HepG2 (cell line): ENCODE results near the gene ADAM22. TPM values are rescaled to one million over a fixed set of nuclear protein-coding genes. Genes with fewer than 3 reads are reported as not detected.
A peak's percentile ranks its signal among the peaks of the same experiment; 100 is the strongest.

ENCODE experiments used
- ATAC-seq: fragments of 200-7000 bp; cut with Tn5 transposase; 3 replicates; pipeline ENCODE4 v1.9.1; 2020; ENCODE audit warnings: mild to moderate bottlenecking, moderate library complexity
- BruUV-seq: library from RNA; stranded (reverse); fragments of 400-500 nt; replicated peaks from 2 replicates; lab custom pipeline; 2021; lab: Mats Ljungman, UMichigan
- CTCF ChIA-PET: fragments of 300-600 bp; formaldehyde crosslinking; extraction: SDS; loops from one replicate; lab custom pipeline; 2021; ENCODE audit warnings: low total read pairs, inconsistent platforms, low intra/inter-chr PET ratio; lab: Yijun Ruan, JAX
- POLR2A ChIA-PET: fragments of 350-600 bp; sonication (Branson Sonifier 250); formaldehyde crosslinking; loops from one replicate; lab custom pipeline; 2020; ENCODE audit warnings: antibody characterized with exemption, inconsistent platforms; lab: Yijun Ruan, JAX
- DNase-seq: peaks from one replicate; pipeline ENCODE4 v3.0.0-alpha.2; 2015; ENCODE audit warnings: low spot score
- FAIRE-seq: peaks from 3 replicates; lab custom pipeline; 2011; peaks lifted over from hg19 to GRCh38; lab: Jason Lieb, UNC
- H2AFZ ChIP-seq: one replicate; pipeline ENCODE4 v1.6.1; 2011; ENCODE audit warnings: low read length, inconsistent platforms
- H3K27ac ChIP-seq: fragments of 300-600 bp; 3 replicates; pipeline ENCODE4 v1.8.0; 2011; ENCODE audit warnings: mixed run types, mild to moderate bottlenecking, mixed read lengths, low read length, inconsistent platforms; ENCODE audit not compliant: insufficient read depth; ENCODE audit errors: extremely low read length
- H3K27me3 ChIP-seq, 2 experiments: fragments of 200-600 bp in 1 of 2; 2 replicates in 1 of 2; 3 replicates in 1 of 2; pipeline versions ENCODE4 v1.6.0 to v1.8.0; 2011; ENCODE audit warnings: low read length in 2 of 2, mild to moderate bottlenecking in 2 of 2, moderate library complexity in 2 of 2, inconsistent platforms in 1 of 2; ENCODE audit not compliant: insufficient read depth in 2 of 2, control insufficient read depth in 1 of 2
- H3K36me3 ChIP-seq, 2 experiments: fragments of 200-600 bp in 1 of 2; replicated peaks in 1 of 2; 2 replicates in 1 of 2; 3 replicates in 1 of 2; pipeline versions ENCODE4 v1.5.1 to v1.8.0; 2011; ENCODE audit warnings: low read length in 2 of 2, inconsistent platforms in 1 of 2; ENCODE audit not compliant: insufficient read depth in 2 of 2, control insufficient read depth in 1 of 2
- H3K4me1 ChIP-seq: 2 replicates; pipeline ENCODE4 v1.5.1; 2012; ENCODE audit warnings: low read length, inconsistent platforms; ENCODE audit not compliant: insufficient read depth
- H3K4me2 ChIP-seq: 2 replicates; pipeline ENCODE4 v1.6.0; 2011; ENCODE audit warnings: low read depth, low read length, inconsistent platforms
- H3K4me3 ChIP-seq, 3 experiments: fragments of 200-600 bp in 1 of 3; sonication (generic), shearing (Covaris generic) in 1 of 3; replicated peaks in 1 of 3; 2 replicates each; pipeline ENCODE4 v1.5.1; 2011 to 2016; ENCODE audit warnings: low read length in 3 of 3, inconsistent platforms in 2 of 3, low read depth in 2 of 3, mild to moderate bottlenecking in 2 of 3, control low read depth in 1 of 3, mixed read lengths in 1 of 3; ENCODE audit not compliant: insufficient read depth in 1 of 3
- H3K79me2 ChIP-seq: one replicate; pipeline ENCODE4 v1.6.1; 2011; ENCODE audit warnings: low read length, inconsistent platforms; ENCODE audit not compliant: insufficient read depth
- H3K9ac ChIP-seq: 2 replicates; pipeline ENCODE4 v1.6.0; 2011; ENCODE audit warnings: mild to moderate bottlenecking, low read depth, low read length, inconsistent platforms; ENCODE audit not compliant: insufficient read depth
- H3K9me3 ChIP-seq: 2 replicates; pipeline ENCODE4 v1.5.1; 2012; ENCODE audit warnings: mild to moderate bottlenecking, low read length
- H4K20me1 ChIP-seq: 2 replicates; pipeline ENCODE4 v1.6.0; 2011; ENCODE audit warnings: inconsistent platforms, mild to moderate bottlenecking, low read length, moderate library complexity; ENCODE audit not compliant: insufficient read depth
- KLF11 ChIP-seq: IDR thresholded peaks from 2 replicates; pipeline ENCODE4 v1.6.1; 2016; ENCODE audit warnings: missing compliant biosample characterization
- MAZ ChIP-seq, 2 experiments: sonication (generic) in 1 of 2; formaldehyde crosslinking in 1 of 2; IDR thresholded peaks; 2 replicates each; pipeline versions ENCODE4 v1.5.0 to v1.6.1; 2012 to 2020; ENCODE audit warnings: low read depth in 2 of 2, mild to moderate bottlenecking in 2 of 2, borderline replicate concordance in 1 of 2, improper control_type of control experiment in 1 of 2, low read length in 1 of 2, missing genetic modification reagents in 1 of 2, moderate library complexity in 1 of 2
- NFKB2 ChIP-seq: sonication (generic); formaldehyde crosslinking; IDR thresholded peaks from 2 replicates; pipeline ENCODE4 v1.4.0; 2020; ENCODE audit warnings: missing genetic modification reagents, borderline replicate concordance
- PAWR ChIP-seq: sonication (generic); formaldehyde crosslinking; IDR thresholded peaks from 2 replicates; pipeline ENCODE4 v1.4.0; 2020; ENCODE audit warnings: missing genetic modification reagents, mild to moderate bottlenecking, borderline replicate concordance
- RNF2 ChIP-seq: fragments of 450-650 bp; conservative IDR thresholded peaks from 2 replicates; pipeline ENCODE4 v1.6.1; 2016; ENCODE audit warnings: low read depth
- SOX13 ChIP-seq, 3 experiments: fragments of 450-650 bp in 1 of 3; sonication (generic) in 1 of 3; formaldehyde crosslinking in 1 of 3; IDR thresholded peaks in 2 of 3; conservative IDR thresholded peaks in 1 of 3; 2 replicates each; pipeline versions ENCODE4 v1.5.0 to v1.6.1; 2016 to 2020; ENCODE audit warnings: antibody characterized with exemption in 1 of 3, mild to moderate bottlenecking in 1 of 3, missing compliant biosample characterization in 1 of 3, missing genetic modification reagents in 1 of 3, moderate library complexity in 1 of 3
- STAT6 ChIP-seq: sonication (generic); formaldehyde crosslinking; IDR thresholded peaks from 2 replicates; pipeline ENCODE4 v1.4.0; 2020; ENCODE audit warnings: missing genetic modification reagents, mild to moderate bottlenecking, borderline replicate concordance
- TFAP4 ChIP-seq: sonication (generic); IDR thresholded peaks from 2 replicates; pipeline ENCODE4 v1.6.1; 2016; ENCODE audit warnings: low read depth, borderline replicate concordance
- ZNF646 ChIP-seq: sonication (generic); formaldehyde crosslinking; IDR thresholded peaks from 2 replicates; pipeline ENCODE4 v1.9.0; 2021; ENCODE audit warnings: mild to moderate bottlenecking, missing genetic modification reagents
- ZNF720 ChIP-seq: sonication (generic); formaldehyde crosslinking; IDR thresholded peaks from 2 replicates; pipeline ENCODE4 v1.4.0; 2020; ENCODE audit warnings: missing genetic modification reagents
- WGBS: methylation state at CpG from one replicate; pipeline ENCODE4 v1.1.6; 2017; ENCODE audit warnings: low lambda C conversion rate; 5-methylcytosine and 5-hydroxymethylcytosine counted together
- in situ Hi-C: cut with HindIII; loops from 2 replicates; pipeline ENCODE4 v1.10.0; 2017; ENCODE audit warnings: low pct_unique_long_range_greater_than_20kb; ENCODE audit not compliant: extremely low pct_ligation_motif_present
- intact Hi-C: fragments of 100-400 bp; cut with micrococcal nuclease; formaldehyde crosslinking; loops from one replicate; pipeline ENCODE4 v1.10.0; 2022; ENCODE audit not compliant: unreplicated experiment
- polyA plus RNA-seq, 8 experiments: library from polyadenylated mRNA; depleted of rRNA in 3 of 8; stranded (reverse) in 7 of 8; unstranded in 1 of 8; fragments of >200 nt; fragmentation: Illumina TruSeq in 4 of 8; extraction: Trizol in 4 of 8; gene quantifications; 2 replicates each; pipeline versions ENCODE4 v1.2.1 to v1.2.3, GENCODE V29; 2011 to 2016; ENCODE audit warnings: low read depth in 4 of 8, missing spikeins in 1 of 8, mixed read lengths in 1 of 8; ENCODE audit not compliant: insufficient read depth in 1 of 8
- total RNA-seq, 5 experiments: library from RNA; depleted of rRNA; stranded (reverse); fragments of >200 nt; fragmentation: Illumina TruSeq; extraction: Trizol; gene quantifications; 2 replicates each; pipeline ENCODE4 v1.2.3, GENCODE V29; 2016; ENCODE audit warnings: low read depth in 1 of 5

The ADAM22 gene
- total and polyA plus RNA-seq, 2 of the 13 experiments (the other 11 are each of a cell fraction or from before 2014, with no cell fraction given), result 1.9 to 6.7 TPM

GRCh38 chr7:88104732-88105131 is 170.7 kb downstream of the ADAM22 start (continued):
- TF ChIP-seq STAT6 (CRISPR knock-in tag), result no peak
- no peak for TF ChIP-seq PAWR
- TF ChIP-seq, all 625 proteins: peak for 0

GRCh38 chr7:88105231-88105630 is 171.2 kb downstream of the ADAM22 start:
- H3K9me3 ChIP-seq, result no peaks in the 10 kb centered on the region
- H3K79me2 ChIP-seq, result no peaks in the 10 kb centered on the region
- no TSS peak for BruUV-seq
- intact Hi-C loops (no loop called here), in situ Hi-C loops (loop anchor here (10.0 kb wide), 1 partner anchor 300 kb away; no protein-coding TSS in a partner anchor)
- 0 out of 2 replicates have a peak overlapping the region, but pooled peaks have one; percentile 5 for H3K4me2 ChIP-seq
- no peak for FAIRE-seq
- no peaks in the 10 kb centered on the region for H3K36me3 ChIP-seq
- H3K9ac ChIP-seq, result no peak overlapping the region
- POLR2A ChIA-PET, result no interaction called here
- H3K4me3 ChIP-seq, result no peak overlapping the region
- no peak overlapping the region for H2AFZ ChIP-seq
- no peak overlapping the region for H3K27ac ChIP-seq
- CTCF ChIA-PET, result no interaction called here
- 9% methylated on average over 3 of the region's 3 CpGs for WGBS
- H4K20me1 ChIP-seq, result no peaks in the 10 kb centered on the region
- peak; percentile 44 for DNase-seq
- H3K27me3 ChIP-seq, result no peaks in the 10 kb centered on the region
- peaks cover 16% of the 10 kb centered on the region for H3K4me1 ChIP-seq
- peak; percentile 81 for ATAC-seq
- TF ChIP-seq MAZ (IDR thresholded peaks at IDR 0.05; ENCODE audit: borderline replicate concordance, low read depth, low read length) (no peak), MAZ (CRISPR knock-in tag; IDR thresholded peaks at IDR 0.05; ENCODE audit: low read depth) (no peak), TFAP4 (no peak), RNF2 (no peak), NFKB2 (CRISPR knock-in tag) (no peak), ZNF720 (CRISPR knock-in tag) (no peak), ZNF646 (no peak), SOX13 (IDR thresholded peaks at IDR 0.05) (no peak), SOX13 (CRISPR knock-in tag; conservative IDR thresholded peaks at IDR 0.05 in 1 of 2, IDR thresholded peaks at IDR 0.05 in 1 of 2) (peak in 1 of 2 experiments; percentile 26; a peak in 1 of 4 replicates), KLF11 (CRISPR knock-in tag) (no peak)
